IMR-90 (cell line): ENCODE measurements around the gene SLC4A5. TPM values are rescaled to one million over a fixed set of nuclear protein-coding genes. Genes with fewer than 3 reads are reported as not detected.

ENCODE experiments used
- ATAC-seq: fragments of 200-7000 bp; cut with Tn5 transposase; 2 replicates; pipeline ENCODE4 v1.9.1; 2020; ENCODE audit warnings: low read depth, mild to moderate bottlenecking, moderate library complexity
- BruUV-seq: library from RNA; stranded (reverse); fragments of 400-500 nt; replicated peaks from 2 replicates; lab custom pipeline; 2021; lab: Mats Ljungman, UMichigan
- CTCF ChIA-PET: fragments of 300-600 bp; formaldehyde crosslinking; extraction: SDS; loops from one replicate; lab custom pipeline; 2021; ENCODE audit warnings: antibody characterized with exemption; lab: Yijun Ruan, JAX
- POLR2A ChIA-PET: fragments of 300-600 bp; sonication (Branson Sonifier 250); formaldehyde crosslinking; loops from one replicate; lab custom pipeline; 2022; ENCODE audit warnings: antibody characterized with exemption; ENCODE audit not compliant: unreplicated experiment; lab: Charles Lee
- DNase-seq: peaks from one replicate; pipeline ENCODE4 v3.0.0; 2013
- H2AFZ ChIP-seq: replicated peaks from 2 replicates; pipeline ENCODE3; 2013; ENCODE audit warnings: low read length, mild to moderate bottlenecking; ENCODE audit not compliant: poor library complexity
- H2AK5ac ChIP-seq: 2 replicates; pipeline ENCODE4 v1.6.1; 2013; ENCODE audit warnings: low read depth, low read length, inconsistent platforms
- H2AK9ac ChIP-seq: replicated peaks from 2 replicates; pipeline ENCODE3; 2013; ENCODE audit warnings: mild to moderate bottlenecking, low read depth, low read length, moderate library complexity; ENCODE audit not compliant: poor library complexity
- H2BK120ac ChIP-seq: 2 replicates; pipeline ENCODE4 v1.6.1; 2013; ENCODE audit warnings: low read depth, low read length, inconsistent platforms
- H2BK15ac ChIP-seq: 3 replicates; pipeline ENCODE4 v1.6.1; 2013; ENCODE audit warnings: low read depth, low read length, inconsistent platforms
- H2BK20ac ChIP-seq: 2 replicates; pipeline ENCODE4 v1.6.1; 2013; ENCODE audit warnings: low read depth, mild to moderate bottlenecking, inconsistent platforms, low read length, moderate library complexity
- H2BK5ac ChIP-seq: 2 replicates; pipeline ENCODE4 v1.6.1; 2013; ENCODE audit warnings: mild to moderate bottlenecking, low read depth, low read length, inconsistent platforms; ENCODE audit not compliant: poor library complexity, severe bottlenecking
- H3K14ac ChIP-seq: replicated peaks from 2 replicates; pipeline ENCODE4 v1.6.1; 2013; ENCODE audit warnings: low read depth, low read length, inconsistent platforms
- H3K18ac ChIP-seq: 2 replicates; pipeline ENCODE4 v1.6.1; 2013; ENCODE audit warnings: low read depth, low read length, control low read depth
- H3K23ac ChIP-seq: 2 replicates; pipeline ENCODE4 v1.6.1; 2013; ENCODE audit warnings: low read depth, low read length, inconsistent platforms
- H3K27ac ChIP-seq: 2 replicates; pipeline ENCODE4 v1.5.1; 2013; ENCODE audit warnings: mild to moderate bottlenecking, control low read depth, low read length; ENCODE audit not compliant: insufficient read depth
- H3K27me3 ChIP-seq: 2 replicates; pipeline ENCODE4 v1.6.1; 2013; ENCODE audit warnings: low read length; ENCODE audit not compliant: control insufficient read depth, insufficient read depth
- H3K36me3 ChIP-seq: 2 replicates; pipeline ENCODE4 v1.6.1; 2013; ENCODE audit warnings: low read length, mixed read lengths; ENCODE audit not compliant: control insufficient read depth, insufficient read depth
- H3K4ac ChIP-seq: 2 replicates; pipeline ENCODE4 v1.6.1; 2013; ENCODE audit warnings: low read depth, low read length, inconsistent platforms
- H3K4me1 ChIP-seq: 2 replicates; pipeline ENCODE4 v1.6.1; 2013; ENCODE audit warnings: low read length, mixed read lengths; ENCODE audit not compliant: control insufficient read depth, insufficient read depth
- H3K4me2 ChIP-seq: 2 replicates; pipeline ENCODE4 v1.6.1; 2013; ENCODE audit warnings: low read depth, mild to moderate bottlenecking, control low read depth, low read length, moderate library complexity
- H3K4me3 ChIP-seq: 2 replicates; pipeline ENCODE4 v1.5.1; 2013; ENCODE audit warnings: low read depth, mild to moderate bottlenecking, control low read depth, low read length, moderate library complexity; ENCODE audit not compliant: insufficient read depth
- H3K56ac ChIP-seq: 2 replicates; pipeline ENCODE4 v1.6.1; 2013; ENCODE audit warnings: low read length, inconsistent platforms; ENCODE audit not compliant: insufficient read depth; ENCODE audit errors: extremely low read depth
- H3K79me1 ChIP-seq, 2 experiments: 2 replicates each; pipeline ENCODE4 v1.6.1; 2013; ENCODE audit warnings: low read length in 2 of 2, inconsistent platforms in 1 of 2, low read depth in 1 of 2
- H3K9ac ChIP-seq: 2 replicates; pipeline ENCODE4 v1.6.1; 2013; ENCODE audit warnings: low read depth, low read length, control low read depth
- H3K9me1 ChIP-seq: 2 replicates; pipeline ENCODE4 v1.6.1; 2013; ENCODE audit warnings: low read length, inconsistent platforms; ENCODE audit not compliant: insufficient read depth
- H3K9me3 ChIP-seq: 2 replicates; pipeline ENCODE4 v1.6.1; 2013; ENCODE audit warnings: low read length; ENCODE audit not compliant: control insufficient read depth, insufficient read depth
- H4K20me1 ChIP-seq: 2 replicates; pipeline ENCODE4 v1.6.1; 2013; ENCODE audit warnings: low read length, inconsistent platforms; ENCODE audit not compliant: insufficient read depth
- H4K5ac ChIP-seq: 2 replicates; pipeline ENCODE4 v1.6.1; 2013; ENCODE audit warnings: mild to moderate bottlenecking, low read depth, low read length, control low read depth
- H4K8ac ChIP-seq, 2 experiments: 2 replicates each; pipeline ENCODE4 v1.6.1; 2013; ENCODE audit warnings: low read depth in 2 of 2, low read length in 2 of 2, control low read depth in 1 of 2, inconsistent platforms in 1 of 2
- H4K91ac ChIP-seq: 2 replicates; pipeline ENCODE4 v1.6.1; 2013; ENCODE audit warnings: low read depth, low read length, inconsistent platforms; ENCODE audit not compliant: insufficient read depth
- BHLHE40 ChIP-seq: fragments of 150-350 bp; IDR thresholded peaks from 2 replicates; pipeline ENCODE4 v1.6.1; 2016; ENCODE audit warnings: mild to moderate bottlenecking, low read depth, low read length
- CEBPB ChIP-seq: IDR thresholded peaks from 2 replicates; pipeline ENCODE4 v1.6.1; 2012; ENCODE audit warnings: low read depth, low read length, improper control_type of control experiment
- CHD1 ChIP-seq: IDR thresholded peaks from 2 replicates; pipeline ENCODE4 v1.6.1; 2012; ENCODE audit warnings: low read depth, low read length, improper control_type of control experiment
- CTCF ChIP-seq: conservative IDR thresholded peaks from 2 replicates; pipeline ENCODE4 v1.5.1; 2012; ENCODE audit warnings: mild to moderate bottlenecking, low read depth, low read length, improper control_type of control experiment
- ELK1 ChIP-seq: fragments of 150-350 bp; IDR thresholded peaks from 2 replicates; pipeline ENCODE4 v1.6.1; 2016; ENCODE audit warnings: low read depth, mild to moderate bottlenecking, low read length, moderate library complexity, borderline replicate concordance
- FOS ChIP-seq: fragments of 150-350 bp; IDR thresholded peaks from 2 replicates; pipeline ENCODE4 v1.6.1; 2016; ENCODE audit warnings: low read depth, low read length
- MAFK ChIP-seq: IDR thresholded peaks from 2 replicates; pipeline ENCODE4 v1.6.1; 2012; ENCODE audit warnings: low read depth, low read length, improper control_type of control experiment
- MAZ ChIP-seq: IDR thresholded peaks from 2 replicates; pipeline ENCODE4 v1.6.1; 2012; ENCODE audit warnings: low read depth, mild to moderate bottlenecking, low read length, improper control_type of control experiment, moderate library complexity, borderline replicate concordance
- MXI1 ChIP-seq: IDR thresholded peaks from 2 replicates; pipeline ENCODE4 v1.6.1; 2012; ENCODE audit warnings: low read depth, mild to moderate bottlenecking, low read length, moderate library complexity, borderline replicate concordance
- NFE2L2 ChIP-seq: fragments of 150-350 bp; IDR thresholded peaks from 2 replicates; pipeline ENCODE4 v1.6.1; 2016; ENCODE audit warnings: low read depth, mild to moderate bottlenecking, low read length
- POLR2A ChIP-seq: IDR thresholded peaks from 2 replicates; pipeline ENCODE4 v1.6.1; 2012; ENCODE audit warnings: mild to moderate bottlenecking, low read depth, low read length
- RAD21 ChIP-seq: IDR thresholded peaks from 2 replicates; pipeline ENCODE4 v1.6.1; 2012; ENCODE audit warnings: low read length, improper control_type of control experiment
- RCOR1 ChIP-seq: IDR thresholded peaks from 2 replicates; pipeline ENCODE4 v1.6.1; 2012; ENCODE audit warnings: mild to moderate bottlenecking, low read length, improper control_type of control experiment; ENCODE audit not compliant: insufficient replicate concordance
- RFX5 ChIP-seq: IDR thresholded peaks from 2 replicates; pipeline ENCODE4 v1.8.0; 2012; ENCODE audit warnings: low read depth, mild to moderate bottlenecking, low read length, moderate library complexity
- SMC3 ChIP-seq: fragments of 150-350 bp; IDR thresholded peaks from 2 replicates; pipeline ENCODE4 v1.6.1; 2016; ENCODE audit warnings: low read depth, mild to moderate bottlenecking, antibody characterized with exemption, low read length, moderate library complexity
- USF2 ChIP-seq: fragments of 150-350 bp; IDR thresholded peaks from 2 replicates; pipeline ENCODE4 v1.6.1; 2017; ENCODE audit warnings: mild to moderate bottlenecking, antibody characterized with exemption, low read length, low read depth
- WGBS, 2 experiments: methylation state at CpG; one replicate each; pipeline versions ENCODE4 v1.1.5 to v1.1.7; 2013; ENCODE audit warnings: missing lambda C conversion rate in 2 of 2; ENCODE audit not compliant: insufficient read length in 1 of 2; ENCODE audit errors: extremely low coverage in 2 of 2; 5-methylcytosine and 5-hydroxymethylcytosine counted together
- dilution Hi-C: fragments of 300-500 bp; cut with HindIII; formaldehyde crosslinking; loops from one replicate; pipeline ENCODE4 v1.14.3; 2018; ENCODE audit warnings: low sequenced_read_pairs; ENCODE audit not compliant: unreplicated experiment
- in situ Hi-C: fragments of 300-500 bp; cut with MboI; formaldehyde crosslinking; loops from 3 replicates; pipeline ENCODE4 v1.14.3; 2019; ENCODE audit warnings: low sequenced_read_pairs, inconsistent platforms, mixed read lengths
- intact Hi-C: fragments of 100-400 bp; cut with micrococcal nuclease; formaldehyde crosslinking; loops from 2 replicates; pipeline ENCODE4 v1.10.0; 2022
- polyA plus RNA-seq, 3 experiments: library from polyadenylated mRNA; depleted of rRNA; stranded (reverse); fragments of >200 nt; gene quantifications; 2 replicates each; pipeline ENCODE4 v1.2.3, GENCODE V29; 2012; ENCODE audit warnings: low replicate concordance in 1 of 3
- total RNA-seq: library from RNA; depleted of rRNA; stranded (reverse); fragments of >200 nt; gene quantifications from 2 replicates; pipeline ENCODE4 v1.2.3, GENCODE V29; 2012

Gene SLC4A5
- total and polyA plus RNA-seq, 2 of the 4 experiments (the other 2 are of a cell fraction), result 0.18 to 0.22 TPM

- H2AK9ac ChIP-seq, result no peak overlapping the region
- ATAC-seq, result no peak
- H2BK5ac ChIP-seq, result no peak overlapping the region
- no peak overlapping the region for H3K4ac ChIP-seq
- no peak overlapping the region for H2AK5ac ChIP-seq
- no peak overlapping the region for H3K27ac ChIP-seq
- dilution Hi-C loops, result no loop called here
- H2BK120ac ChIP-seq, result no peak overlapping the region
- H3K9me1 ChIP-seq, result no peaks in the 10 kb centered on the region
- no peak overlapping the region for H3K18ac ChIP-seq
- in situ Hi-C loops, result no loop called here
- H2BK20ac ChIP-seq, result no peak overlapping the region
- H3K79me1 ChIP-seq, result no peaks in the 10 kb centered on the region
- no peak overlapping the region for H4K5ac ChIP-seq
- no peaks in the 10 kb centered on the region for H3K4me1 ChIP-seq
- no TSS peak for BruUV-seq
- TF ChIP-seq RFX5, result no peak
- TF ChIP-seq POLR2A, result no peak
- no peak for TF ChIP-seq RCOR1
- TF ChIP-seq ELK1, result no peak
- TF ChIP-seq BHLHE40, result no peak
- TF ChIP-seq CHD1, result no peak
- TF ChIP-seq MAZ, result no peak
- no peak for TF ChIP-seq MAFK
- no peak for TF ChIP-seq MXI1
- no peak for TF ChIP-seq CEBPB
- TF ChIP-seq USF2, result no peak
- TF ChIP-seq NFE2L2, result no peak
- TF ChIP-seq CTCF, result no peak
- TF ChIP-seq SMC3, result no peak
- no peak for TF ChIP-seq FOS
- TF ChIP-seq RAD21, result no peak
- H3K9me3 ChIP-seq, result peaks cover 2% of the 10 kb centered on the region; the same call in 1 of the 2 replicates
- CTCF ChIA-PET, result no interaction called here
- no peak overlapping the region for H4K91ac ChIP-seq
- H2AFZ ChIP-seq, result no peak overlapping the region
- no peaks in the 10 kb centered on the region for H3K36me3 ChIP-seq
- no peak overlapping the region for H4K8ac ChIP-seq
- H3K4me2 ChIP-seq, result no peak overlapping the region
- WGBS, 2 experiments, result no CpG with 5 or more reads among the region's 1 CpG
- no peaks in the 10 kb centered on the region for H4K20me1 ChIP-seq
- no peak overlapping the region for H3K14ac ChIP-seq
- POLR2A ChIA-PET, result no interaction called here
- intact Hi-C loops, result no loop called here
- H3K23ac ChIP-seq, result no peak overlapping the region
- peaks cover 11% of the 10 kb centered on the region for H3K27me3 ChIP-seq
- no peak for DNase-seq
- no peak overlapping the region for H2BK15ac ChIP-seq
- no peak overlapping the region for H3K9ac ChIP-seq
- no peak overlapping the region for H3K4me3 ChIP-seq
- no peak overlapping the region for H3K56ac ChIP-seq
Observed at GRCh38 chr2:74297950-74298349, 45.3 kb downstream of the SLC4A5 start.
